HUDEP-2 (cell line): Measurements from ENCODE around the gene GBE1.

Experiments
- DNase-seq, 76 experiments: peaks; one replicate each; lab custom pipeline; 2025; ENCODE audit not compliant: unreplicated experiment in 76 of 76; lab: John Stamatoyannopoulos, UW

Gene GBE1

GRCh38 chr3:81643721-81644120, 117.7 kb downstream of the GBE1 start:
- peak in 10 of 76 experiments; percentile 0 to 21 (median 2) for DNase-seq

DNA sequence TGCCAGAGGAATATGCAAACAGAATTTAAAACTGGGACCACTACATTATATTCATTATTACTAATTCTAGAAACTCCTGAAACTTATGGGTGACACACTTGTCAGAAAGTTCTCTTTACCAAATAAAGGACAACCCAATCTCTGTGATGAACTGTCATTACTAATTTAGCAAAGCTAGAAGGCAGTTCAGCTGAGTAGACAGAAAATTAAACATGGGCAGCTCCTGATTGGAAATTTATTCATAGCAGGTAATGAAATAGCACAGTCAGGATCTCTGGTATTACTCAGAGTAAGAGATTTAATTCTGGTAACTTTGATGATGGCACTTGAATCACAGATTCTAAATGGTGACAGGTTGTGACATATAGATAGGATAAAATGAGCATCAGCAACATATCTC, 123.0 kb downstream of the GBE1 start:
- no peak for DNase-seq

DNA sequence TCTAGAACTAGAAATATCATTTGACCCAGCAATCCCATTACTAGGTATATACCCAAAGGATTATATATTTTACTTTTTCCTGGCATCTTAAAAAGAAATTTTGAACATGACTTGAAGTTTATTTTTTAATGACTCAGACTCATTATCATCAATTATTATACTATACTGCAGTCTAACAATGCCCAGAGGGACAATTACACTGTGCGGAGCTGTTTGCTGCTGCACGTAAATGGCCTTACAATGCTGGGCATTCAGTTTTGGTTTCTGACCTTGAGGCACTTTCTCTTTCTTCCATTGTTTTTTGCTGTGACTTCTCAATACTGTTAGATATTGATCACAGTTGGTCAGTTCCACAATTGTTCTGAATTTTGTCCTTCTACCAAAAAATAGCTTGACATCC, 128.8 kb downstream of the GBE1 start:
- DNase-seq, result no peak

DNA sequence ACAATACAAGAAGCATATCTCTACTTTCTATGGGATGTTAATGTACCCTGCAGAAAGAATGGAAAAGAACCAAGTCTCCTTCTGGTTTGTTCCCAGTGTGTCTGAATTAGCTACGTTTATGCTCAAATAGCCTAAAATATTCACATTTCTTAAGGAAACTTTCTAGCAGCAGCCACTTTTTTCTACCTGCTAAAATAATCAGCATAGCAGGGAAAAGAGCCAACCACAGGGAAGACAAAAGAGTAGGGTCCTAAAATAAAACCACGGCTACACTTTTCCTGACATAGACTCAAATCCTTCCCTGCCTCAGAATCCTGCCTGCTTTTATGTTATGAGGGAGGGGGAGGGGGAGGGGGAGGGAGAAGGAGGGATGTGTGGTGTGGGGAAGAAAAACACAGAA, 136.7 kb downstream of the GBE1 start:
- DNase-seq, result no peak

- DNase-seq, result no peak
Observed at GRCh38 chr3:81622395-81622794, 139.1 kb downstream of the GBE1 start.

GRCh38 chr3:81621277-81621676, 140.2 kb downstream of the GBE1 start:
- DNase-seq, result no peak

GRCh38 chr3:81620849-81621248, 140.6 kb downstream of the GBE1 start:
- DNase-seq, result no peak

DNA sequence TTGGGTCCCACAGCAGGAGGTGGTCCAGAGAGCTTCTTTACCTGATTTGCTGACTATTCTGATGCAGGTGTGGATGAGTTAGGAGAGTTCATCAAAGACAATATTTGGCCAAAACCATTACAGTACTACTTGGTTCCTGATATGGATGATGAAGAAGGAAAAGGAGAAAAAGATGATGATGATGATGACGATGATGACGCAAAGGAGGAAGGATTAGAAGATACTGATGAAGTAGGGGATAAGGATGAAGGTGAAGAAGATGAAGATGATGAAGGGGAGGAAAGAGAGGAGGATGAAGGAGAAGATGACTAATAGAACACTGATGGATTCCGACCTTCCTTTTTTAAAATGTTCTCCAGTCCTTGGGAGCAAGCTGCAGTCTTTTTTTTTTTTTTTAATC, 148.7 kb downstream of the GBE1 start:
- DNase-seq, result no peak

- DNase-seq, result no peak
Observed at GRCh38 chr3:81602781-81603180, 158.7 kb downstream of the GBE1 start.

DNA sequence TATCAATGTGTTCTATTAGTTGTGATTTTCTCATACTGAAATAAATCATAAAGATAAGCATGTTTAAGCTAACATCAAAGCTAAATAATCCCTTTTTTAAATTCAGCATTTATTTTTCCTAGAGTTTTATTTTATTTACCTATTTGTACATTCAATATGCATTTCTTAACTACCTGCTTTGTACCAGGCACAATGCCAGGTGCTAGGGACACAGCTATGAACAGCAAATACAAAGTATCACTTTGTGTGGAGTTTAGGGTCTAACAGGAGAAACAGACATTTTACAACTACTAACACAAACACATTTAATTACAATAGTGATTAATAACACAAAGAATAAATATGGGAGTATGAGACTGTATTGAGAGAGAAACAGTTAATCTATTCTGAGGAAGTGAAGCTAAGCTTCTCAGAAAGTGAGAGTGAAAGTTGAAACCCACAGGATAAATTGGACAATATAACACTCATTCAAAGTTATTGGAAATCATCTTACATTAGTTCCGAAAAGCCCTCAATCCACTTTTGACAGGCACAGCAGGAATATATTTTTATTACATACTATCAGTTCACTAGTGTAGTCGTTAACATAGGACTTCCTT, 159.6 kb downstream of the GBE1 start:
- no peak for DNase-seq

DNA sequence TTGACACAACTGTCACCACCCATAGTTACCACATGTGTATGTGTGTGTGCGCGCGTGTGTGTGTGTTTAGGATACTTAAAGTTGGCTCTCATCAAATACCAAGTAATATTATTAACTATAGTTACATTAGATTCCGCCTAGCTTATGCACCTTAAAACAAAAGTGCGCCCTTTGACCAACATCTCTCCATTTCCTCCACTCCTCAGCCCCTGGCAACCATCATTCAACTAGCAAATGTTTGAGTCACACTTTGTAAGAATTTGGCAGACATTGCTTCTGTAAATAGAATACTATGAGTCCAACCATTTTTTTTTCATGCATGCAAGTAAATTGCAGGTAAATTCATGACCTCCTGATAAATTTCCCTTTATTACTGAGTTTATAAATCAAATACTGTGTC, 169.3 kb downstream of the GBE1 start:
- DNase-seq, result no peak

DNA sequence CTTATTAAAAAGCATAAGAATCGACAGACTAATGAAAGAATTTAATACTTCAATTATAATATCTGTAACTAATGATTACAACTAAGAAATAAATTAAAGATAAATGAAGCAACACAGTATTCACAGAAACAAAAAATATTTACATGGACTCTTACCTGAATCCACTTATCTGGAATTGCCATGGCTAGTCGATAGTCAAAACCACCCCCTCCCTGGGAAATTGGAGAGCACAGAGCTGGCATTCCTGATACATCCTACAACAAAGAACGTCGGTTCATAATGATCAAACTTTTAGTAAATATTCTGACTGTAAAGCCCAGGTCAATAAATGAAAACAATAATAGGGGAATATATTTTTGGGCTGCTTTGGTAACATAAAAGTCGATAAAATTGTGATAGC, 175.5 kb downstream of the GBE1 start:
- no peak for DNase-seq

DNA sequence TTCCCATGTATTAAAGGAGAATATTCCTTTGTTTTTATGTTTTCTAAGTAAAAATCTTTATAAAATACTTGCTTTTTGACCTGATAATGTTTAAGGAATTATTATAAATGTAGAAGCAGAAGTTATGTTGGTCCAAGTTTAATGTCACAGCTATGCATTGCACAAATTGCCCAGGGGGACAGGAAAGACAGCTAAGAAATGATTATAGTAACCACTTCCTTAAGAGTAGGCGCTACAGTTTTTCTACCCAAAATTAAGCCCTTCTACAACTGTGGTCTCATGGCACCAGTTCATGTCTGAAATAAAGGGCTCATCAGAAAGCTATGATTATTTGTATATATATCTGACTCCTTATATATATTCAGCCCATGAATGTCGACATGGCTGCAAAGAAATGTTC, 176.4 kb downstream of the GBE1 start:
- no peak for DNase-seq

DNA sequence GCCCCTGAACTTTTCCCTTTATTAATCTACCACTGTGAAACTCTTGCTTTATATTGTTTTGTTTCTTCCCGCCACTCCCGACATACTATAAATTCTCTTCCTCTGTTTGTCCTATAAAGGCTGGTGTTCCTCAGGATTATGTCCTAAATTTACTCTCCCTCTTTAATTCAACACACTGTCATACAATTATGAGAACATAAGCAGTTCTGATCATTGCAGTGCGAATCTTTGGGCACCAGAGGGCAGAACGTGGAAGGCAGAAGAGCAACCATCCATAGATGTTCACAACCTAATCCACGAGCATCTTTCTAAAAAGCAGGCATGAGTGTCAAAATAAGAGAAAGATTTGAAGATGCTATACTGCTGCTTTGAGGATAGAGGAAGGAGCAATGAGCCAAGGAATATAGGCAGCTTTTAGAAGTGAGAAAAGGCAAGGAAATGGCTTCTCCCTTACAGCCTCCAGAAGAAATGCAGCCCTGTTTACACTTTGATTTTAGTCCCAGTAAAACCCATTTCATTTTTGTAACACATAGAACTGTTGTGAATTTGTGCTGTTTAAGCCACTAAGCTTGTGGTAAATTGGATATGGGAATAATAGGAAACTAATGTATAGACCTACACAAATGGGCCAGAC, 179.4 kb downstream of the GBE1 start:
- DNase-seq, result peak in 23 of 76 experiments; percentile 1 to 49 (median 8)

DNA sequence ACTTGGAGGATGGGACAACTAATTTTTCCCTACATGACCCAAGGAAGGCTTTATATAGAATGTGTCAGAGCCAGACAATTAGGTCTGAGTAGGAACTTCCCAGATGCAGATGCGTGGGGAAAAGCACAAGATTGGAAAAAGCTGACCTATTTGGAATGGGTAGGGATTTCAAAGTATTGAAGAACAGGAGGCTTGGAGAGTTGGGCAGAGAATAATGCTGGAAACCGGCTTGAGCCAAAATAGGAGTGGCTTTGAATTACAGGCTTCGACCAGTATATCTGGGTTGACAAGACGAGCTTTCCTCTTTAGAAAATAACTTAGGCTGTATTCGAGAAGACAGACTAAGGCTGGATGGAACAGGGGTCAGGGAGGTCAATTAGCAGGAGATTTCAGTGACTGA, 181.1 kb downstream of the GBE1 start:
- DNase-seq, result no peak

DNA sequence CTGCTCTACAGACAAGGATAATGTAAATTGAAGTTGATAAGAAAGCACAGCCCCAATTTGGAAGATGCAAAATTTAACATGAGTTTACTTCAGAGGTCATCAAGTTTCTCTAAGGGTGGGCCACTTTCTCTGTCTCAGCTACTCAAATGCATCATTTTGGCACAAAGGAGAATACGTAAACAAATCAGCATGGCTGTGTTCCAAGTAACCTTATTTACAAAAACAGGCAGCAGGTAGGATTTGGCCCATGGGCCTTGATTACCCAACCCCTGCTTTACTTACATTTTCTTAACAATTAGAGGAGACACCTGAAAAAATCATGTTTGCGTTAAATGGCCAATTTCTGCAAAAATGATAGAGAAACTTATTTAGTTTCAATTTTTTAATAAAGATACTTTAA, 181.7 kb downstream of the GBE1 start:
- no peak for DNase-seq

DNA sequence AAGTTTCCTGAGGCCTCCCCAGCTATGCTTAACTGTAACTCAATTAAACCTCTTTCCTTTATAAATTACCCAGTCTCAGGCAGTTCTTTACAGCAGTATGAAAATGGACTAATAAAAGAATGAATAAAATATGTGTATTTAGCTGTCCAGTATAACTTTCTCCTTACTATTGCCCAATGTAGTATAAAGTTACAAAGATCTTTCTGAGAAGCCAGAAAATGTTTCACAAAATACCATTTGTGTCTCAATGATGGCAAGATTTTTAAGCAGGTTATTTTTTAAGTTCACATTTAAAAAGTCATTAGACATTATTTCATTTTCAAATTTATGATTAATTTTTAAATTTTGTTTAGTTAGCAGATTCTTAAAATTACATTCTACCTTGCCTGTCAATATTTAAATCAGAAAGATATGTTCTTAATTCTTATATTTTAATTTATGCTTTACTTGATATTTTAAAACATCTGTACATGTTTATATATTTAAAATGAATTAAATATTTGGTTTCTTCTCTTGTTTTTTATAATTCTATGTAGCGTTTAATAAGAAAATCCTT, 189.2 kb downstream of the GBE1 start:
- no peak for DNase-seq

- DNase-seq, result no peak
Observed at GRCh38 chr3:81568378-81568777, 193.1 kb downstream of the GBE1 start.

- no peak for DNase-seq
Observed at GRCh38 chr3:81565041-81565440, 196.4 kb downstream of the GBE1 start.

GRCh38 chr3:81558106-81558505, 203.3 kb downstream of the GBE1 start:
- no peak for DNase-seq

- DNase-seq, result no peak
Observed at GRCh38 chr3:81554801-81555200, 206.6 kb downstream of the GBE1 start.

DNA sequence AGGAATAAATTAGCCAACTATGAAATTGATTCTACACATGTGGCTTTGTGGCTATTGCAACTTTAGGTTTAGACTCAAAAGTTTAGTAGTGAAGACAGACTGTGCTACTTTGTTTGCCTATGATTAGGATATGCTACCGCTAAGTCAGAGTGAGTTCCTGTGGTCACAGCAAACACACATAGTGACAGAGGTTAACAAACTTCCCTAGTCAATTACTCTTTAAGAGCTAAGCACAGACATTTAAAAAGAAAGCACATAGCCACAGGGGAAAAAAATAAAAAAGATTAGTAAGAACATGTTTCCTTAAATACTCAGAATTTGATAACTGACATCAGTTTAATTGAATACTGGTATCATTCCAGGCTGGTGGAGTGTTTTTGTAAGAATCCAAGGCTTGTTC, 207.1 kb downstream of the GBE1 start:
- DNase-seq, result no peak
